Astrocyte (in vitro differentiated cells and primary cell): ENCODE results near the gene DDX46.

ENCODE experiments used
- EZH2 ChIP-seq: IDR thresholded peaks from 2 replicates; pipeline ENCODE4 v1.6.1; 2012; ENCODE audit warnings: mild to moderate bottlenecking, low read length, inconsistent platforms; ENCODE audit not compliant: insufficient read depth
- TF ChIP-seq, protein P1 (sequence below): IDR thresholded peaks from 2 replicates; pipeline ENCODE4 v1.5.1; 2011; ENCODE audit warnings: low read depth, mild to moderate bottlenecking, inconsistent platforms, low read length, moderate library complexity; ENCODE audit not compliant: insufficient read depth

DNA sequence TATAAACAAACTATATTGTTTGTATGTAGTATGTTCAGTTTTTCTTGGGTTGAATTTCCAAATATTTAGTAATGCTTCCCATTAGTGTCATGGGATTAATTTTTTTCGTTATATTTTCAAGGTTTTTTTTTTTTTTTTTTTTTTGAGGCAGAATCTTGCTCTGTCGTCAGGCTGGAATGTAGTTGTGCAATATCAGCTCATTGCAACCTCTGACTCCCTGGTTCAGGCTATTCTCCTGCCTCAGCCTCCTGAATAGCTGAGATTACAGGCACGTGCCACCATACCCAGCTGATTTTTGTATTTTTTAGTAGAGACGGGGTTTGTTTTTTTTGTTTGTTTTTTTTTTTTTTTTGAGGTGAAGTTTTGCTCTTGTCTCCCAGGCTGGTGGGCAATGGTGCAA is 10.6 kb downstream of the DDX46 start:
- TF ChIP-seq, protein P1, sequence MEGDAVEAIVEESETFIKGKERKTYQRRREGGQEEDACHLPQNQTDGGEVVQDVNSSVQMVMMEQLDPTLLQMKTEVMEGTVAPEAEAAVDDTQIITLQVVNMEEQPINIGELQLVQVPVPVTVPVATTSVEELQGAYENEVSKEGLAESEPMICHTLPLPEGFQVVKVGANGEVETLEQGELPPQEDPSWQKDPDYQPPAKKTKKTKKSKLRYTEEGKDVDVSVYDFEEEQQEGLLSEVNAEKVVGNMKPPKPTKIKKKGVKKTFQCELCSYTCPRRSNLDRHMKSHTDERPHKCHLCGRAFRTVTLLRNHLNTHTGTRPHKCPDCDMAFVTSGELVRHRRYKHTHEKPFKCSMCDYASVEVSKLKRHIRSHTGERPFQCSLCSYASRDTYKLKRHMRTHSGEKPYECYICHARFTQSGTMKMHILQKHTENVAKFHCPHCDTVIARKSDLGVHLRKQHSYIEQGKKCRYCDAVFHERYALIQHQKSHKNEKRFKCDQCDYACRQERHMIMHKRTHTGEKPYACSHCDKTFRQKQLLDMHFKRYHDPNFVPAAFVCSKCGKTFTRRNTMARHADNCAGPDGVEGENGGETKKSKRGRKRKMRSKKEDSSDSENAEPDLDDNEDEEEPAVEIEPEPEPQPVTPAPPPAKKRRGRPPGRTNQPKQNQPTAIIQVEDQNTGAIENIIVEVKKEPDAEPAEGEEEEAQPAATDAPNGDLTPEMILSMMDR = no peak
- no peak for TF ChIP-seq EZH2
